CD4-positive, alpha-beta memory T cell (primary cell): ENCODE data around the gene GLIS1. TPM values are rescaled to one million over a fixed set of nuclear protein-coding genes. Genes with fewer than 3 reads are reported as not detected.
A peak's percentile ranks its signal among the peaks of the same experiment; 100 is the strongest.

Experiments used
- CTCF ChIA-PET: fragments of 350-600 bp; sonication (Branson Sonifier 250); formaldehyde crosslinking; loops from one replicate; lab custom pipeline; 2021; ENCODE audit warnings: inconsistent platforms; ENCODE audit not compliant: partially characterized antibody; lab: Charles Lee
- POLR2A ChIA-PET: fragments of 350-600 bp; sonication (Branson Sonifier 250); formaldehyde crosslinking; loops from one replicate; lab custom pipeline; 2021; ENCODE audit not compliant: partially characterized antibody; lab: Charles Lee
- DNase-seq, 5 donors: peaks; one replicate each; pipeline versions ENCODE4 v3.0.0 to v3.0.0-alpha.2; 2020 to 2022; ENCODE audit warnings: mixed read lengths in 1 of 5
- H3K27ac ChIP-seq: one replicate; pipeline ENCODE4 v1.7.0; 2013; ENCODE audit warnings: low read depth, low read length
- H3K27me3 ChIP-seq: 2 replicates; pipeline ENCODE4 v1.7.0; 2013; ENCODE audit warnings: mild to moderate bottlenecking, low read length, moderate library complexity; ENCODE audit not compliant: insufficient read depth
- H3K36me3 ChIP-seq: 2 replicates; pipeline ENCODE4 v1.7.0; 2013; ENCODE audit warnings: mild to moderate bottlenecking, low read length, moderate library complexity; ENCODE audit not compliant: insufficient read depth
- H3K4me1 ChIP-seq: 2 replicates; pipeline ENCODE4 v1.7.0; 2013; ENCODE audit warnings: mild to moderate bottlenecking, low read length, moderate library complexity; ENCODE audit not compliant: insufficient read depth
- H3K4me3 ChIP-seq, 2 donors: one replicate each; pipeline ENCODE4 v1.7.0; 2013; ENCODE audit warnings: low read length in 2 of 2, mild to moderate bottlenecking in 1 of 2
- H3K9me3 ChIP-seq, 2 donors: one replicate each; pipeline ENCODE4 v1.7.0; 2013; ENCODE audit warnings: low read length in 2 of 2, control low read depth in 1 of 2; ENCODE audit not compliant: control insufficient read depth in 1 of 2
- H3K27ac Mint-ChIP-seq, 7 donors: one replicate each; pipeline ENCODE4 v1.8.0; 2020 to 2021; ENCODE audit warnings: mixed read lengths in 7 of 7, mild to moderate bottlenecking in 6 of 7, inconsistent platforms in 3 of 7, moderate library complexity in 3 of 7
- H3K27me3 Mint-ChIP-seq, 2 donors: one replicate each; pipeline ENCODE4 v1.8.0; 2020 to 2021; ENCODE audit warnings: mixed read lengths in 2 of 2
- H3K36me3 Mint-ChIP-seq, 2 donors: one replicate each; pipeline ENCODE4 v1.8.0; 2020 to 2021; ENCODE audit warnings: mixed read lengths in 2 of 2, inconsistent platforms in 1 of 2, mild to moderate bottlenecking in 1 of 2
- H3K4me1 Mint-ChIP-seq, 4 donors: one replicate each; pipeline ENCODE4 v1.8.0; 2020 to 2021; ENCODE audit warnings: mixed read lengths in 4 of 4, mild to moderate bottlenecking in 1 of 4
- H3K4me3 Mint-ChIP-seq, 8 donors: one replicate each; pipeline ENCODE4 v1.8.0; 2020 to 2021; ENCODE audit warnings: mixed read lengths in 8 of 8, mild to moderate bottlenecking in 7 of 8, moderate library complexity in 6 of 8, inconsistent platforms in 3 of 8
- H3K9me3 Mint-ChIP-seq, 8 donors: one replicate each; pipeline ENCODE4 v1.8.0; 2020 to 2021; ENCODE audit warnings: mixed read lengths in 8 of 8, mild to moderate bottlenecking in 5 of 8, inconsistent platforms in 3 of 8, moderate library complexity in 1 of 8
- intact Hi-C: fragments of 100-400 bp; cut with micrococcal nuclease; formaldehyde crosslinking; loops from one replicate; pipeline ENCODE4 v1.15.1; 2023
- polyA plus RNA-seq, 2 donors: library from polyadenylated mRNA; unstranded; fragments of 300-500 nt; fragmentation: Illumina TruSeq; gene quantifications; one replicate each; pipeline ENCODE4 v1.2.3, GENCODE V29; 2021
- total RNA-seq, 2 experiments: library from RNA; stranded (reverse); gene quantifications; one replicate each; pipeline ENCODE4 v1.2.3, GENCODE V29; 2021

GLIS1 gene
- total and polyA plus RNA-seq, 4 experiments from 2014 or later: not detected

DNA sequence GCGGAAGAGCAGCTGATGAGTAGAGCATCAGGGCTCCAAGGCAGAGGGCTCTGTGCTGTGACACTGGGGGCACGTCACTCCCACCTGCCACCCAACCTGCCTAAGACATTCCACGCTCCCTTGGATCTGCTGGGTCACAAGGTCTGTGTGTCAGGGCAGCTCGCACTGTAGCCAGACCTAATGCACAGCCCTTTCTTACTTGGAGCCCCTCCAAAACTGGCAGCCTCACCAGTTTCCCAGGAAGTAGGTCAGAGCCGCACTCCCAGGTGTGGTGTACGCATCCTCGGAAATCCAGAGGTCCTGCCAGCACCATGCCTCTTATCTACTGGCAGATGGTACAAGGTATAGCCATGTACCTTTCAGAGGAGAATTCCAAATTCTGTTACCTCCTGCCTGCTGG lies 257.5 kb downstream of the GLIS1 start:
- Mint-ChIP-seq H3K4me3 (no peak overlapping the region), H3K27ac (no peak overlapping the region), H3K9me3 (peaks cover 0 to 2% (median 0%) of the 10 kb centered on the region in 8 donors), H3K27me3 (peaks cover 7 to 11% of the 10 kb centered on the region in 2 donors), H3K4me1 (peaks cover 0 to 10% (median 4%) of the 10 kb centered on the region in 4 donors), H3K36me3 (no peaks in the 10 kb centered on the region)
- intact Hi-C loops: no loop called here
- Histone ChIP-seq H3K27ac (no peak overlapping the region), H3K9me3 (no peaks in the 10 kb centered on the region), H3K4me1 (no peaks in the 10 kb centered on the region), H3K36me3 (no peaks in the 10 kb centered on the region), H3K27me3 (no peaks in the 10 kb centered on the region), H3K4me3 (no peak overlapping the region)
- ChIA-PET POLR2A (no interaction called here), CTCF (interaction anchor here (1.1 kb wide), 1 partner anchor 203 kb away, joined by 3 read pairs; no protein-coding TSS in a partner anchor)
- DNase-seq: no peak

DNA sequence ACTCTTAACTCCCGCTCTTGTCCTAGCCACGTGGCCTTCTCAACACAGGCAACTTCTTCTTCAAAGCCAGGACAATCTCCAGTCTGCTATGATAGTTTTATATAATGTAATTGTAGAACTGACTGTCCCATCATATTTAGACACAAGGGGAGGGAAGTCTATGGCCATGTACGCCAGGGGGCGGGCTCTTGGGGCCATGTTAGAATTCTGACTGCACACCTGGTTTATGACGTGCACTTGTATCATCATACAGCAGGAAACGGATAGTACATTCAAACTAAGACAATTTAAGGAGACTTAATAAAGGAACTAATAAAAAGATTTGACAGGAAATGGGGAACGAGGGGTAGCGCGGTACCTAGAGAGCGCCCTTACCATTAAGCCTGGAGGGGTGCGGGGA lies 258.3 kb downstream of the GLIS1 start:
- Mint-ChIP-seq H3K36me3 (no peaks in the 10 kb centered on the region), H3K27ac (no peak overlapping the region), H3K9me3 (peaks cover 0 to 2% (median 0%) of the 10 kb centered on the region in 8 donors), H3K27me3 (peaks cover 5 to 6% of the 10 kb centered on the region in 2 donors), H3K4me3 (no peak overlapping the region), H3K4me1 (peaks cover 0 to 10% (median 4%) of the 10 kb centered on the region in 4 donors)
- ChIA-PET CTCF (interaction anchor here (1.1 kb wide), 1 partner anchor 202 kb away, joined by 3 read pairs; no protein-coding TSS in a partner anchor), POLR2A (no interaction called here)
- Histone ChIP-seq H3K4me1 (no peaks in the 10 kb centered on the region), H3K36me3 (no peaks in the 10 kb centered on the region), H3K27ac (no peak overlapping the region), H3K27me3 (no peaks in the 10 kb centered on the region), H3K4me3 (no peak overlapping the region), H3K9me3 (no peaks in the 10 kb centered on the region)
- DNase-seq: no peak
- intact Hi-C loops: no loop called here

DNA sequence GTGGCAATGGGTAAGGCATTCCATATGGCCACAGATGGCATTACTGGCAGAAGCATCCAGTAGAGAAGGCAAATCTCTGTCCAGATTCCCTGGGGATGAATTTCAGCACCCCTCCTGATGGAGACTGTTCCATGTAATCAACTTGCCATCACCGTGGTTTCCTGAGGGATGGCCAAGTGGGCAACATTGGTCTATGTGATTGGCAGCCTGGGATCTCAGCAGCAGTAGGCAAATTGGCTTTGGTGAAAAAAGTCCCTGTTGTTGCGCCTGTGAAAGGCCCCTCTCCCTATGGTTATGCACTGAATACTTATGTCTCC lies 260.5 kb downstream of the GLIS1 start:
- no peak overlapping the region for H3K4me3 Mint-ChIP-seq
- peaks cover 0 to 1% of the 10 kb centered on the region in 2 donors for H3K27me3 Mint-ChIP-seq
- Histone ChIP-seq H3K9me3 (no peaks in the 10 kb centered on the region), H3K27me3 (no peaks in the 10 kb centered on the region), H3K4me1 (no peaks in the 10 kb centered on the region), H3K36me3 (no peaks in the 10 kb centered on the region), H3K4me3 (no peak overlapping the region), H3K27ac (no peak overlapping the region)
- ChIA-PET CTCF (interaction anchor here (1.6 kb wide), 1 partner anchor 200 kb away, joined by 9 read pairs; no protein-coding TSS in a partner anchor), POLR2A (no interaction called here)
- no peak for DNase-seq
- no peak overlapping the region for H3K27ac Mint-ChIP-seq
- H3K4me1 Mint-ChIP-seq: no peaks in the 10 kb centered on the region
- H3K9me3 Mint-ChIP-seq: peaks cover 0 to 2% (median 0%) of the 10 kb centered on the region in 8 donors
- H3K36me3 Mint-ChIP-seq: no peaks in the 10 kb centered on the region
- intact Hi-C loops: no loop called here

DNA sequence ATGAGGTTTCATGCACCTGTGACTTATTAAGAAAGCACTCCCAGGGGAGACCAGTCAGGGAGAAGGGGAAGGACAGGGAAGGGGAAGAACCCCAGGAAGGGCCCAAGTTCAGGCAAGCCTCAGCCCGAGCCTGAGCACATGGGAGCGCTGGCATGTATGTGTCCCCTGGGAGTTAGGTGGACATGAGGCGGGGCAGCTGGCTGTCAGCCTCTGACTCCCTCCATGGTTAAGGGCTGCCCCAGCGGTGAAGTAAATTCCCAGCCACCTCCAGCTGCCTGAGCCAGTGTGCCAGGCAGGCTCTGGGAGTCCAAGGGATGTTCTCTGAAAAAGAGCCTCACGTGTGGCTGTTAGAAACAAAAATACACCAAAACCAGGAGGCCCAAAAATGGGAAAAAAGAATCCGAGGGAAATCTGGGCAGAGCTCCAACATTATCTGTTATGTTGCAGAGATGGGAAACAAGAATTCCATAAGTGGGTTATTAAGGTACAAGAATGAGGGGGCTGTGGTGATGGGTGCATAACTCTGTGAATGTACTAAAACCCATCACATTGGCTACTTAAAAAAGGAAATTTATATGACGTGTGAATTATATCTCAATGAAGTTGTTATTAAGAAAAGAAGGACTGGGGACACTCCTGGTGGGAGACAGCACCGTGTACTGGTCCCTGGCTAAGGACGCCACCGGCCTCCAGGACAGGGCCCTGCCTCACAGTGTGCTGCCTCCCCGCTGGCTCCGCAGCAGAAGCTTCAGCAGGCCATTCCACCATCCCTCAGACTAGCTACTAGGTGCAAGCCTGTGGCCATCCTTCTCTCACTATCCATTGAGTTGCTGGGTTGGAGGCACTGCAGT lies 261.1 kb downstream of the GLIS1 start:
- Histone ChIP-seq H3K36me3 (no peaks in the 10 kb centered on the region), H3K4me1 (no peaks in the 10 kb centered on the region), H3K27ac (no peak overlapping the region), H3K27me3 (no peaks in the 10 kb centered on the region), H3K4me3 (no peak overlapping the region), H3K9me3 (no peaks in the 10 kb centered on the region)
- intact Hi-C loops: no loop called here
- H3K36me3 Mint-ChIP-seq: no peaks in the 10 kb centered on the region
- no peak for DNase-seq
- POLR2A ChIA-PET: no interaction called here
- H3K4me1 Mint-ChIP-seq: no peaks in the 10 kb centered on the region
- H3K27ac Mint-ChIP-seq: no peak overlapping the region
- H3K4me3 Mint-ChIP-seq: no peak overlapping the region
- peaks cover 0 to 1% of the 10 kb centered on the region in 2 donors for H3K27me3 Mint-ChIP-seq
- CTCF ChIA-PET: interaction anchor here (1.6 kb wide), 1 partner anchor 199 kb away, joined by 9 read pairs; no protein-coding TSS in a partner anchor
- peaks cover 0 to 2% (median 0%) of the 10 kb centered on the region in 8 donors for H3K9me3 Mint-ChIP-seq

DNA sequence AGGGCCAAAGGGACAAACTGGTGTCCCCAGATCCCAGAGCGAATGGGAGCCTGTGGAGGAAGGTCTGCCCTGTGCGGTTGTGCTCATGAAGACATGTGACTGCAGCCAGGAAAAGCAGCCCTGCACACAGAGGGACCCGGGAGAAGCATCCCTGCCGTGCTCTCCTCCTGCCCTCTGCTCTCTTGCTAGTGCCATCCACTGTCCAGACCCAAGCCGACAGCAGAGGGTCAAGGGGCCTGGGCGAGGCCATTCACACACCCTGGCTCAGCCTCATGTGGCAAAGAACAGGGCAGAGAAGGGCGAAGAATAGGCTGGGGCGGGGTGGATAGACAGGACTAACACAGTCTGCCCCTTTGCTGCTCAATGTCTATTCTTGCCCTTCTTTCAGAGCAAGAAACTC lies 262.4 kb downstream of the GLIS1 start:
- POLR2A ChIA-PET: no interaction called here
- H3K27me3 ChIP-seq: no peaks in the 10 kb centered on the region

DNA sequence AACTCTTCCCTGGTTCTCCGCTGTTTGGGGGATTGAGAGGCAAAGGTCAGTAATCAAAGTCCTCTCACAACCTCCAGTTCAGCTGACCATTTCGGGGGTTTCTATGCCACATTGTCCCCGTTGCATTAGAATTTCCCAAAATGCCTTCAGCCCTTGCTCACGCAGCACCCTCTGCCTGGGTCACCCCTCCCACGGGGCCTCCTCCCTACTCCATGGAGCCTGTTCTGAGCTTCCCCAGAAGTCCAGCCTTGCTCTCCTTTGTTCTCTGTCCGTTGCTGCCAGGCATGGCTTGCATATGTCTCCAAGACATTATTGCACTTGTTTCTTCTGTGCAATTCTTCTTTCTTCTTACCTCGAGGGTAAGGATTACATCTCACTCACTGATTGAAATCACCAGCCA lies 263.3 kb downstream of the GLIS1 start:
- no peak overlapping the region for H3K27ac ChIP-seq
- CTCF ChIA-PET: interaction anchor here (0.7 to 1.8 kb wide), 2 partner anchors 10 to 187 kb away, joined by 3 to 9 read pairs; no protein-coding TSS in a partner anchor
- no peaks in the 10 kb centered on the region for H3K4me1 Mint-ChIP-seq
- DNase-seq: no peak
- peaks cover 0 to 2% (median 0%) of the 10 kb centered on the region in 8 donors for H3K9me3 Mint-ChIP-seq
- POLR2A ChIA-PET: no interaction called here
- H3K36me3 Mint-ChIP-seq: no peaks in the 10 kb centered on the region
- H3K4me1 ChIP-seq: no peaks in the 10 kb centered on the region
- intact Hi-C loops: no loop called here
- peaks cover 0 to 1% of the 10 kb centered on the region in 2 donors for H3K27me3 Mint-ChIP-seq
- no peak overlapping the region for H3K4me3 Mint-ChIP-seq
- no peak overlapping the region for H3K4me3 ChIP-seq
- H3K27ac Mint-ChIP-seq: no peak overlapping the region
- no peaks in the 10 kb centered on the region for H3K9me3 ChIP-seq
- no peaks in the 10 kb centered on the region for H3K27me3 ChIP-seq
- no peaks in the 10 kb centered on the region for H3K36me3 ChIP-seq

More for the DNA sequence above, 262.4 kb downstream of the GLIS1 start:
- intact Hi-C loops: no loop called here
- no peaks in the 10 kb centered on the region for H3K4me1 Mint-ChIP-seq
- peaks cover 0 to 1% of the 10 kb centered on the region in 2 donors for H3K27me3 Mint-ChIP-seq
- no peak overlapping the region for H3K27ac Mint-ChIP-seq
- H3K36me3 Mint-ChIP-seq: no peaks in the 10 kb centered on the region
- H3K36me3 ChIP-seq: no peaks in the 10 kb centered on the region
- CTCF ChIA-PET: no interaction called here
- H3K9me3 ChIP-seq: no peaks in the 10 kb centered on the region
- H3K9me3 Mint-ChIP-seq: peaks cover 0 to 2% (median 0%) of the 10 kb centered on the region in 8 donors
- H3K27ac ChIP-seq: no peak overlapping the region
- no peak overlapping the region for H3K4me3 ChIP-seq
- H3K4me3 Mint-ChIP-seq: no peak overlapping the region
- no peaks in the 10 kb centered on the region for H3K4me1 ChIP-seq
- no peak for DNase-seq

DNA sequence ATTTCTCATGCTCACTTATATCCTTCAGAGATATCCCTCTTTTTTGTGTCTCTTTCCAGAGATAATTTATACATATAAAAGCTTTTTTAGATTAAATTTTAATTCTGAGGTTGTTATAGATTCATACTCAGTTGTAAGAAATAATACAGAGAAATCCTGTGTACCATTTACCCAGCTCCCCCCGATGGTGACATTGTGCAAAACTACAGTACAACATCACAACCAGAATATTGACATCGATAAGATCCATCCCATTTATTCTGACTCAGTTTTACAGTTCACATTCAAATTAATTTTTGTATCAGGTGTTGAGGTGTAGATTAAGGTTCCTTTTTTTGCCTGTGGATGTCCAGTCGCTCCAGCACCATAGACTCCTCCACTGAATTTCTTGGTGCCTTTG lies 265.5 kb downstream of the GLIS1 start:
- Mint-ChIP-seq H3K9me3 (no peaks in the 10 kb centered on the region), H3K4me1 (no peaks in the 10 kb centered on the region), H3K4me3 (no peak overlapping the region), H3K36me3 (no peaks in the 10 kb centered on the region), H3K27ac (peak overlapping the region in 1 of 7 donors; percentile 1), H3K27me3 (peaks cover 0 to 1% of the 10 kb centered on the region in 2 donors)
- Histone ChIP-seq H3K9me3 (no peaks in the 10 kb centered on the region), H3K36me3 (no peaks in the 10 kb centered on the region), H3K4me3 (no peak overlapping the region), H3K27ac (no peak overlapping the region), H3K4me1 (no peaks in the 10 kb centered on the region), H3K27me3 (no peaks in the 10 kb centered on the region)
- no peak for DNase-seq
- intact Hi-C loops: loop anchor here (5.0 kb wide), 1 partner anchor 81 kb away; no protein-coding TSS in a partner anchor
- ChIA-PET CTCF (interaction anchor here (0.7 to 3.4 kb wide), 7 partner anchors 23 to 195 kb away, joined by 3 to 25 read pairs (median 4); no protein-coding TSS in a partner anchor), POLR2A (interaction anchor here (1.6 kb wide), 1 partner anchor 60 kb away, joined by 6 read pairs; no protein-coding TSS in a partner anchor)
